Measurements from ENCODE around the gene SUSD4.

The SUSD4 gene

GRCh38 chr1:223319905-223320580, 43.9 kb downstream of the SUSD4 start:
- H3K4me3 ChIP-seq (ENCODE audit: low read depth in 1 of 2, low read length in 2 of 2): no peak overlapping the region
- no peaks in the 10 kb centered on the region for H3K36me3 ChIP-seq (ENCODE audit: control insufficient read depth in 1 of 2, insufficient read depth in 2 of 2, low read length in 2 of 2)
- H3K9ac ChIP-seq (ENCODE audit: low read depth in 1 of 2, low read length in 2 of 2): no peak overlapping the region
- no peak overlapping the region for H3K27ac ChIP-seq (ENCODE audit: low read depth, low read length)
- no peaks in the 10 kb centered on the region for H3K9me3 ChIP-seq (ENCODE audit: control insufficient read depth in 1 of 2, low read length in 2 of 2)
- no peaks in the 10 kb centered on the region for H3K4me1 ChIP-seq (ENCODE audit: control insufficient read depth in 1 of 2, insufficient read depth in 2 of 2, low read length in 2 of 2)
- peaks cover 0 to 7% of the 10 kb centered on the region in 2 donors for H3K27me3 ChIP-seq (ENCODE audit: control insufficient read depth in 1 of 2, insufficient read depth in 2 of 2, low read length in 2 of 2)

- Histone ChIP-seq H3K36me3 (ENCODE audit: control insufficient read depth in 1 of 2, insufficient read depth in 2 of 2, low read length in 2 of 2) (no peaks in the 10 kb centered on the region), H3K27ac (ENCODE audit: low read depth, low read length) (no peak overlapping the region)
Measured at GRCh38 chr1:223319398-223319797, 44.6 kb downstream of the SUSD4 start.

GRCh38 chr1:223316082-223316481, 47.9 kb downstream of the SUSD4 start:
- Histone ChIP-seq H3K9ac (ENCODE audit: low read depth in 1 of 2, low read length in 2 of 2) (no peak overlapping the region), H3K27me3 (ENCODE audit: control insufficient read depth in 1 of 2, insufficient read depth in 2 of 2, low read length in 2 of 2) (peaks cover 0 to 3% of the 10 kb centered on the region in 2 donors), H3K4me3 (ENCODE audit: low read depth in 1 of 2, low read length in 2 of 2) (no peak overlapping the region), H3K9me3 (ENCODE audit: control insufficient read depth in 1 of 2, low read length in 2 of 2) (no peaks in the 10 kb centered on the region), H3K36me3 (ENCODE audit: control insufficient read depth in 1 of 2, insufficient read depth in 2 of 2, low read length in 2 of 2) (no peaks in the 10 kb centered on the region), H3K4me1 (ENCODE audit: control insufficient read depth in 1 of 2, insufficient read depth in 2 of 2, low read length in 2 of 2) (no peaks in the 10 kb centered on the region), H3K27ac (ENCODE audit: low read depth, low read length) (no peak overlapping the region)

More at GRCh38 chr1:223319398-223319797, 44.6 kb downstream of the SUSD4 start:
- Histone ChIP-seq H3K9me3 (ENCODE audit: control insufficient read depth in 1 of 2, low read length in 2 of 2) (no peaks in the 10 kb centered on the region), H3K4me1 (ENCODE audit: control insufficient read depth in 1 of 2, insufficient read depth in 2 of 2, low read length in 2 of 2) (no peaks in the 10 kb centered on the region), H3K27me3 (ENCODE audit: control insufficient read depth in 1 of 2, insufficient read depth in 2 of 2, low read length in 2 of 2) (peaks cover 0 to 7% of the 10 kb centered on the region in 2 donors), H3K4me3 (ENCODE audit: low read depth in 1 of 2, low read length in 2 of 2) (no peak overlapping the region), H3K9ac (ENCODE audit: low read depth in 1 of 2, low read length in 2 of 2) (no peak overlapping the region)

GRCh38 chr1:223315665-223316064, 48.3 kb downstream of the SUSD4 start:
- H3K36me3 ChIP-seq (ENCODE audit: control insufficient read depth in 1 of 2, insufficient read depth in 2 of 2, low read length in 2 of 2): no peaks in the 10 kb centered on the region
- no peaks in the 10 kb centered on the region for H3K9me3 ChIP-seq (ENCODE audit: control insufficient read depth in 1 of 2, low read length in 2 of 2)
- H3K4me1 ChIP-seq (ENCODE audit: control insufficient read depth in 1 of 2, insufficient read depth in 2 of 2, low read length in 2 of 2): no peaks in the 10 kb centered on the region
- no peak overlapping the region for H3K27ac ChIP-seq (ENCODE audit: low read depth, low read length)
- H3K27me3 ChIP-seq (ENCODE audit: control insufficient read depth in 1 of 2, insufficient read depth in 2 of 2, low read length in 2 of 2): no peaks in the 10 kb centered on the region
- no peak overlapping the region for H3K9ac ChIP-seq (ENCODE audit: low read depth in 1 of 2, low read length in 2 of 2)
- no peak overlapping the region for H3K4me3 ChIP-seq (ENCODE audit: low read depth in 1 of 2, low read length in 2 of 2)

GRCh38 chr1:223313415-223313754, 50.6 kb downstream of the SUSD4 start:
- no peaks in the 10 kb centered on the region for H3K27me3 ChIP-seq (ENCODE audit: control insufficient read depth in 1 of 2, insufficient read depth in 2 of 2, low read length in 2 of 2)
- no peaks in the 10 kb centered on the region for H3K9me3 ChIP-seq (ENCODE audit: control insufficient read depth in 1 of 2, low read length in 2 of 2)
- H3K4me1 ChIP-seq (ENCODE audit: control insufficient read depth in 1 of 2, insufficient read depth in 2 of 2, low read length in 2 of 2): no peaks in the 10 kb centered on the region
- H3K27ac ChIP-seq (ENCODE audit: low read depth, low read length): no peak overlapping the region
- H3K9ac ChIP-seq (ENCODE audit: low read depth in 1 of 2, low read length in 2 of 2): no peak overlapping the region
- H3K36me3 ChIP-seq (ENCODE audit: control insufficient read depth in 1 of 2, insufficient read depth in 2 of 2, low read length in 2 of 2): no peaks in the 10 kb centered on the region
- no peak overlapping the region for H3K4me3 ChIP-seq (ENCODE audit: low read depth in 1 of 2, low read length in 2 of 2)

- Histone ChIP-seq H3K9ac (ENCODE audit: low read depth in 1 of 2, low read length in 2 of 2) (no peak overlapping the region), H3K36me3 (ENCODE audit: control insufficient read depth in 1 of 2, insufficient read depth in 2 of 2, low read length in 2 of 2) (no peaks in the 10 kb centered on the region), H3K9me3 (ENCODE audit: control insufficient read depth in 1 of 2, low read length in 2 of 2) (no peaks in the 10 kb centered on the region), H3K27me3 (ENCODE audit: control insufficient read depth in 1 of 2, insufficient read depth in 2 of 2, low read length in 2 of 2) (no peaks in the 10 kb centered on the region), H3K4me3 (ENCODE audit: low read depth in 1 of 2, low read length in 2 of 2) (no peak overlapping the region), H3K27ac (ENCODE audit: low read depth, low read length) (no peak overlapping the region), H3K4me1 (ENCODE audit: control insufficient read depth in 1 of 2, insufficient read depth in 2 of 2, low read length in 2 of 2) (no peaks in the 10 kb centered on the region)
Measured at GRCh38 chr1:223312705-223313414, 51.1 kb downstream of the SUSD4 start.

- Histone ChIP-seq H3K4me3 (ENCODE audit: low read depth in 1 of 2, low read length in 2 of 2) (no peak overlapping the region), H3K27me3 (ENCODE audit: control insufficient read depth in 1 of 2, insufficient read depth in 2 of 2, low read length in 2 of 2) (no peaks in the 10 kb centered on the region), H3K9ac (ENCODE audit: low read depth in 1 of 2, low read length in 2 of 2) (no peak overlapping the region), H3K9me3 (ENCODE audit: control insufficient read depth in 1 of 2, low read length in 2 of 2) (no peaks in the 10 kb centered on the region), H3K36me3 (ENCODE audit: control insufficient read depth in 1 of 2, insufficient read depth in 2 of 2, low read length in 2 of 2) (no peaks in the 10 kb centered on the region), H3K27ac (ENCODE audit: low read depth, low read length) (no peak overlapping the region), H3K4me1 (ENCODE audit: control insufficient read depth in 1 of 2, insufficient read depth in 2 of 2, low read length in 2 of 2) (no peaks in the 10 kb centered on the region)
Measured at GRCh38 chr1:223312273-223312672, 51.7 kb downstream of the SUSD4 start.

GRCh38 chr1:223311826-223312225, 52.1 kb downstream of the SUSD4 start:
- Histone ChIP-seq H3K4me3 (ENCODE audit: low read depth in 1 of 2, low read length in 2 of 2) (no peak overlapping the region), H3K36me3 (ENCODE audit: control insufficient read depth in 1 of 2, insufficient read depth in 2 of 2, low read length in 2 of 2) (no peaks in the 10 kb centered on the region), H3K9me3 (ENCODE audit: control insufficient read depth in 1 of 2, low read length in 2 of 2) (no peaks in the 10 kb centered on the region), H3K4me1 (ENCODE audit: control insufficient read depth in 1 of 2, insufficient read depth in 2 of 2, low read length in 2 of 2) (no peaks in the 10 kb centered on the region), H3K27me3 (ENCODE audit: control insufficient read depth in 1 of 2, insufficient read depth in 2 of 2, low read length in 2 of 2) (no peaks in the 10 kb centered on the region), H3K9ac (ENCODE audit: low read depth in 1 of 2, low read length in 2 of 2) (no peak overlapping the region), H3K27ac (ENCODE audit: low read depth, low read length) (no peak overlapping the region)

GRCh38 chr1:223308136-223308535, 55.8 kb downstream of the SUSD4 start:
- peaks cover 0 to 2% of the 10 kb centered on the region in 2 donors for H3K9me3 ChIP-seq (ENCODE audit: control insufficient read depth in 1 of 2, low read length in 2 of 2)
- H3K36me3 ChIP-seq (ENCODE audit: control insufficient read depth in 1 of 2, insufficient read depth in 2 of 2, low read length in 2 of 2): no peaks in the 10 kb centered on the region
- no peak overlapping the region for H3K4me3 ChIP-seq (ENCODE audit: low read depth in 1 of 2, low read length in 2 of 2)
- H3K9ac ChIP-seq (ENCODE audit: low read depth in 1 of 2, low read length in 2 of 2): no peak overlapping the region
- no peak overlapping the region for H3K27ac ChIP-seq (ENCODE audit: low read depth, low read length)
- no peaks in the 10 kb centered on the region for H3K4me1 ChIP-seq (ENCODE audit: control insufficient read depth in 1 of 2, insufficient read depth in 2 of 2, low read length in 2 of 2)
- H3K27me3 ChIP-seq (ENCODE audit: control insufficient read depth in 1 of 2, insufficient read depth in 2 of 2, low read length in 2 of 2): no peaks in the 10 kb centered on the region

- no peak overlapping the region for H3K27ac ChIP-seq (ENCODE audit: low read depth, low read length)
- no peaks in the 10 kb centered on the region for H3K36me3 ChIP-seq (ENCODE audit: control insufficient read depth in 1 of 2, insufficient read depth in 2 of 2, low read length in 2 of 2)
- no peaks in the 10 kb centered on the region for H3K27me3 ChIP-seq (ENCODE audit: control insufficient read depth in 1 of 2, insufficient read depth in 2 of 2, low read length in 2 of 2)
- H3K9ac ChIP-seq (ENCODE audit: low read depth in 1 of 2, low read length in 2 of 2): no peak overlapping the region
- no peak overlapping the region for H3K4me3 ChIP-seq (ENCODE audit: low read depth in 1 of 2, low read length in 2 of 2)
- peaks cover 0 to 2% of the 10 kb centered on the region in 2 donors for H3K9me3 ChIP-seq (ENCODE audit: control insufficient read depth in 1 of 2, low read length in 2 of 2)
- H3K4me1 ChIP-seq (ENCODE audit: control insufficient read depth in 1 of 2, insufficient read depth in 2 of 2, low read length in 2 of 2): no peaks in the 10 kb centered on the region
Measured at GRCh38 chr1:223307544-223307943, 56.4 kb downstream of the SUSD4 start.
